HG02759 (cell line): ENCODE results near the gene CALR.
"Not testable (repeated sequence)": the region's sequence is repeated elsewhere in the genome, so short reads cannot be mapped to it uniquely, and the experiment has no call there.

Experiments
- ATAC-seq: cut with Tn5 transposase; IDR thresholded peaks from one replicate; pipeline ENCODE4 v1.9.1; 2021; ENCODE audit warnings: mild to moderate bottlenecking, moderate library complexity; ENCODE audit not compliant: unreplicated experiment

Gene CALR

DNA sequence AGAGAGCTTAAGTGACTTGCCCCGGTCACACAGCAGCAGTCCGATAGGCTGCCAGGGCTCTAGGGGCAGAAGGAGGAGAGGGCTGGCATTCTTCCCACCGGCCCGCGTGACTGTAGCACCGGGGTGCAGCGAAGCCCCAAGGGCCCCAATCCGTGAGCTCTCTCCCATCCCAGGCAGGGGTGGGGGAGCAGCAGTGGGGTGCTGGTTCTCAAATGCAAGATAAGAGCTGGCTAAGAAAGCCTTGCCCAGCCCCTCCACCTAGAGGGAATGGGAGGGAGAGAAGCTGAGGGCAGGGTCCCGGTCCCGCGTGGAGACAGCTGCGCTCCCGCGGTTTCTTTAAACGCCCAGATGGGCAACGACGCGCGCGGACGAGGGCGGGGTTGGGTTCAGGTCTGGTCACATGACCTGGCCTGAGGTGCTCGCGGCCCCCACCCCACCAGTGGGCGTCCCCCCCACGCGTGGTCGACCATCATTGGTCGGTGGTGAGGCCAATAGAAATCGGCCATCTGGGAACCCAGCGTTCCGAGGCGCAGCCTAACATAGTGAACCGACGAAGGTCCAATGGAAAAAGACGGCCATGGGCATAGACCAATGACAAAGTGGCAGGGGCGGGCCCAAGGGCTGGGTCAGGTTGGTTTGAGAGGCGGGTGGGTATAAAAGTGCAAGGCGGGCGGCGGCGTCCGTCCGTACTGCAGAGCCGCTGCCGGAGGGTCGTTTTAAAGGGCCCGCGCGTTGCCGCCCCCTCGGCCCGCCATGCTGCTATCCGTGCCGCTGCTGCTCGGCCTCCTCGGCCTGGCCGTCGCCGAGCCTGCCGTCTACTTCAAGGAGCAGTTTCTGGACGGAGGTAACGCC, at the start of gene CALR:
Gene CALR (plus strand): TSS at position 683 of the 852 bp plus-strand sequence. CDS start 71 bp downstream, at position 754.
- peak; percentile 84 for ATAC-seq

DNA sequence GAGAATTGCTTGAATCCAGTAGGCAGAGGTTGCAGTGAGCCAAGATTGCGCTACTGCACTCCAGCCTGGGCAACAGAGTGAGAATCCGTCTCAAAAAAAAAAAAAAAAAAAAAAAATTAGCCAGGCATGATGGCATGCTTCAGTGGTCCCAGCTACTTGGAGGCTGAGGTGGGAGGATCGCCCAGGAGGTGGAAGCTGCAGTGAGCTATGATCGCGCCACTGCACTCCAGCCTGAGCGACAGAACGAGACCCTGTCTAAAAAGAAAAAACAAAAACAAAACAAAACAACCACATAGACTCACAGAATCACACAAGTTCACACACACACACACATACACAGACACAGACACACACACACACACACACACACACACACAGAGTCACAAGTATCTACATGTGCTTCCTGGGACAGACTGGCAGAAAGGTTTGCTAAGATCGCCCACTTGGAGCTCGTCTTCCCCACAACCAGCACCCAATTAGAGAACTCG, 48.1 kb upstream of the CALR start:
- ATAC-seq, result not testable (repeated sequence)

DNA sequence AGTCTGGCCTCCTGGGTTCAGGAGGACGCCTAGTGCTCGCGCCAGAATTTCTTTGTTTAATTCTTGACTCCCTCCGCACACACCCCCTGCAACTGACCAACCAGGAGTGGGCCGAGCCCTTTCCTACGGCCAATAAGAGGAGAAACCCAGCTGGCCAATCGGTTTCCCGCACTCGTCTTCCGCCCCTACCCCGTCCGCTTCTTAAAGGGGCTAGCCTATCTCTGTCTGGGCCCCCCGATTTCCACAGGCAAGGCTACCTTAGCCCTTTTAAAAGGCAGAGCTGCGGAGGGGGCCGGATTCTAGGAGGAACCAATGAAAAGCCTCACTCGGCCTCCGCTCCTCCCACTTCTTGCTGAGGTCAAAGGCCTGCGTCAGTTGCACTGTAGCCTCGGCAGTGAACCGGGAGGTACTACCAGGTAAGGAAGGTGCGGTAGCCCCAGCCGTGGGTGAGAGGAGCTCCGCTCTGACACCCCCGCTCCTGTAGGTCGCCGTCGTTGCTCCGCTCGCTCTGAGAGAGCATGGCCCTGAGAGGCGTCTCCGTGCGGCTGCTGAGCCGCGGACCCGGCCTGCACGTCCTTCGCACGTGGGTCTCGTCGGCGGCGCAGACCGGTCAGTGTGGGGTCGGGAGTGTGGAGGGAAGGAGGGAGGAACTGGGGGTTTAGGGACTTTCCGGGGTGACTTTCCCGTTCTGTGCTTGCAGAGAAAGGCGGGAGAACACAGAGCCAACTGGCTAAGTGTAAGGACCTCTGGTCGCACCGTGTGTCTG, 47.4 kb upstream of the CALR start, which contains the start of gene GCDH:
Gene GCDH (plus strand): TSS at position 374 of the 766 bp plus-strand sequence. CDS start 145 bp downstream, at position 519.
- peak; percentile 95 for ATAC-seq

DNA sequence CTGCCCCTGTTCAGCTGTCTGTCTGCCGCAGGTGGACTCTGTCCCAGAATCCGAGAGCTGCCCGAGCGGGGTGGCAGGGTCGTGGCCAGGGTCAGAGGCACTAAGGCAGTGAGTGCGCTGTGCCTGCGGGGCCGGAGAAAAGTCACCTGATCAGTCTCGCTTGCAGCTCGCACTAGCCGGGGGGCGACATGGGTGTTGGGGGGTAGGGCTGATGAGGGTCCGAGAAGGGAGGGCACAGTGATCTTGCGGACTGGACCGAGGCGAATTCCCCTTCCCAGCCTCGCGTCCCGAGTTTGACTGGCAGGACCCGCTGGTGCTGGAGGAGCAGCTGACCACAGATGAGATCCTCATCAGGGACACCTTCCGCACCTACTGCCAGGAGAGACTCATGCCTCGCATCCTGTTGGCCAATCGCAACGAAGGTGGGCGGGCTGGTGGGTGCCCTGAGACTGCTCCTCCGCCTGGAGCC, 46.8 kb upstream of the CALR start:
- ATAC-seq, result no peak

DNA sequence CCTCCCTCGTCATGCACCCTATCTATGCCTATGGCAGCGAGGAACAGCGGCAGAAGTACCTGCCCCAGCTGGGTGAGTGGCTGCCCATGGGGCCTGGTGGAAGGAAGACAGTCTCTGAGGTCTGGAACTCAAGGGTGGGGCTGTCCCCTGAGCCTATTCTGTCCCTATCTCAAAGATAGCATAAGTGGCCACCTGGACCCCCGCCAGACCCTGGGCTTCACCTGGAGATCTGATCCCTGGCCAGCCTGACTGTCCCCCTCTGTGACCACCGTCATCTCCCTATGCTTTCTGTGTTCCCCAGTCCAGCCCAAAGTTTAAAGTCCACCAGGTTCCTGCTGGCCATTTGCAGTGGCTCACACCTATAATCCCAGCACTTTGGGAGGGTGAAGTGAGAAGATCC, 44.8 kb upstream of the CALR start:
- no peak for ATAC-seq

DNA sequence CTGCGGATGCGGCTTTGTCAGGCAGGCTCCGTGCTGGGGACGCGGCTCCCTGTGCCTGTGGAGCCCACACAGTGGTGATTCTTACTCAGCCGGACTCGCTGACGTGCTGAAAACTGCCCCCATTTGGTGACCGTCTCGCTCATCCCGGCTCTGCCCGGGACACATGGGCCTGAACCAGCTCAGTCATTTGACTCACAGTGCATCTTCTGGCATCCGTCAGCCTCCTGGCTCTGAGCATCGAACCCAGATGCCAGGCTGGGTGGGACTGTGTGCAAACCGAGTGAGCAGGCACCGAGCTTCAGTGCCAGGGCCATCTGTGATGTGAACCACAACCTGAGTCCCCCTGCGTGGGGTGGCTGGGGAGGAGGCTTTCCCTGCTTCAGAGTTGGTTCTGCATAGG, 41.9 kb upstream of the CALR start:
- no peak for ATAC-seq

DNA sequence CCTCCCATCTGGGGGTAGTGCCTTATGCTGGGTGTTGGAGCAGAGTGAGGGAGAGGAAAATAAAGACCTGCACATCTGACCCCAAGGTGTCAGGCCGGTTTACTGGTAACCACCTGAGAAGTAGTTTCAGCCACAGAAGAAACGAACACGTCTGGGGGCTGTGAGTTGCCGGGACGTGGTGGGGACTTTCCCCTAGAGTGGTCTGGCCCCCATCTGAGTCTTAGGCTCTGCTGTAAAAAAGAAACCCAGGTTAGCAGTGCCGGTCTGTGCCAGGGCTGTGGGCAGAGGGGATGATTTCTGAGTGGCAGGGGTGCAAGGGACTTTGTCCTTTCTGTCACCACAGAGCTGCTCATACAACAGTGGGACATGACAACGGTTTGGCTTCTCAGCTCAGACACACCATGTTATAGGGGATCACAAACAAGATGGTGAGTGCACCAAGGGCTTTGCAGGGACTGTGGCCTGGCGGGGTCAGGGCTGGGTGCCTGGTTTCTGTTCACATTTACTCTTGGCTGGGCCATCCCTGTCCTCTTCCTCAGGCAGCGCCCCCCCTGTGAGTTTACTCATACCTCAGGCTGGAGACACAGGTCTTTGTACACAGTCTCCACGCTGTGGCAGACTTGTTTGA, 38.4 kb upstream of the CALR start:
- ATAC-seq, result peak; percentile 75

DNA sequence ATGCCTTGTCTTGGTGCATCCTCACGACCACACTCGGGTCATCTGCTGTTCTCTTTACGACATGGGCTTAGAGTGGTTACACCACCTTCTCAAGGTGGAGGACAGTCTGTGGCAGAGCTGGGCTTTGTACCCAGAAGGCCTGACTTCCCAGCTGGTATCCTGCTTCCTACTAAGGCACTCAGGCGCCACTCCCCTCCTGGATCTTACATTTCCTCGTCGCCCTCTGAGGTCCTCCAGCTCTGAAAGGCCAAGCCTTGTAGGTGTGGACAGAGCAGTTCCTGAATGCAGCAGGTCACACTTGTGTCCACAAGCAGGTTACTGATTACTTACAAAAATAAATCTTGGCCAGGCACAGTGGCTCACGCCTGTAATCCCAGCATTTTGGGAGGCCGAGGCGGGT, 31.2 kb upstream of the CALR start:
- ATAC-seq, result no peak

DNA sequence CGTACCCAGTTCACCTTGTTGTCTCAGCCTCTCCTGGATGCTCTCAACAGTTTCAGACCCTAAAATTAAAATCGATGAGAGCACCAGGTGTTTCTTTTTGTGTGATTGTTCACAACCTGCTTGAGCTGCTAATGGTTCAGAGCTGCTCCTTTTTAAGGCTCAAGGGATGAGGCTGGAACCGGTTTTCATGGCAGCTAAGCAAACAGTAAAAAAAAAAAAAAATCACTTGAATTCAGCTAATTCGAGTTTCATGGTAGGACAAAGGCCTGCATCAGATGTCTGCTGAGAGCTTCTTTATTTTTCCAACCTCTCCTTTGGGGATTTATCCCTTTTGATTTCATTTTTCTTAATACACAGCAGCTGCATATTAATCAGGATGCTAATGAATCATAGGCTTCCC, 25.8 kb upstream of the CALR start:
- ATAC-seq, result no peak

DNA sequence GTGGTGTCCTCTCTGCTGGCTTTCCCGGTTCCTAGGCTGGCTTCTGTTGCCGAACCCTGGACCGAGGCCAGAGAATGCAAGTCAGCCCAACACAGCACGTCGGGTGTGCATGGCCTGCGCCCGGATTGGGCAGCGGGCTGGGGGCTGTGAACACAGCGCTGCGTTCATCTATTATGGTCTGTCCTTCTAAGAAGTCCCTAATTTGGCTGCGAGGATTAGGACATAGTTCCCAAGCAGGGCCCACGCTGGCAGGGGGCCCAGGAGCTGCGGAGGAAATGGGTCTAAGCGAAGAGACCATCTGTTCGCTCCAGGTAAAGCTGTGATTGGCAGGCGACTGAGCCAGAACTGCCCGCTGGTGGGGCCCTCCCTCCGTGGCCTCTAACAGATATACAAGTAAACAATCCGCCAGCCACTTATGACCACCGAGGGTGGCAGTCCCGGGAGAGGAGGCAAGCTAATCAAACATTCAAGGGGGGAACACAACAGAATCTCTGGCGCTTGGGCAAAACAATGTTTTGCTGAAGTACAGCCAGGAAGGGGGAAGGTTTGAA, 25.3 kb upstream of the CALR start:
- ATAC-seq, result no peak

DNA sequence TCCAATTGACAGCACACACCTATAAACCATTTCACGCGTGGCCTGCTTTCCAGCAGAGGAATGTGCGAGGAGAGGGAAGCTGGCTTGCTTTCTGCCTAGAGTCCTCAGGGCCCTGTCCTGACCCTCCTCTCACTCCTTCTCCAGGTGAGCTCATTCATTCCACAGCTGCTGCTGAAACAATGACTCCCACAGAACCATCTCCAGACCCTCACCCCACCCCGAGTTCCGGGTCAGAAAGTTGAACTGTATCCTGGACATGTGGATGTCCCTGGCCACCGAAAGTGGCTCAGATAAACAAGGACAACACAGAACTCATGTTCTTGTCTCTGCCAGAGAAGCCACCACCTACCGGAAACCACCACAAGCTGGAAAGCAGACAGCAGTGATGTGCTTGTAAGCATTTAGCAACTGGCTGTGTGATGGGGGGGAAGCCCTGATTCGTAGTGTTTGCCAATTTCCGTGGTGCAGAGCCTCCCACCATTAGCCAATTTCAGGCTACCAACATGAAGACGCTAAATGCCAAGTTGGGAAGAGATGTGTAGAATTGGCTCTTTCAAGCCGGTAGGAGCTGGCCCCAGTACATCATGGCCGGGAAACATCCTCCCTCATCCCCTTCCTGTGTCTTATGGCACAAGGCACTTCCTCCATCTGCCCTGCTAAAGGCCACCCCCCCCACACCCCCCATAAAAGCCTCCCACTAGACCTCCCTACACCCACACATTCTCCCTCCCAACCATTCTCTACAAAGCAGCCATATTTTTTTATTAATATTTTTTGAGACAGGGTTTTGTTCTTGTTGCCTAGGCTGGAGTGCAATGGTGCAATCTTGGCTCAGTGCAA, 24.3 kb upstream of the CALR start:
- no peak for ATAC-seq

DNA sequence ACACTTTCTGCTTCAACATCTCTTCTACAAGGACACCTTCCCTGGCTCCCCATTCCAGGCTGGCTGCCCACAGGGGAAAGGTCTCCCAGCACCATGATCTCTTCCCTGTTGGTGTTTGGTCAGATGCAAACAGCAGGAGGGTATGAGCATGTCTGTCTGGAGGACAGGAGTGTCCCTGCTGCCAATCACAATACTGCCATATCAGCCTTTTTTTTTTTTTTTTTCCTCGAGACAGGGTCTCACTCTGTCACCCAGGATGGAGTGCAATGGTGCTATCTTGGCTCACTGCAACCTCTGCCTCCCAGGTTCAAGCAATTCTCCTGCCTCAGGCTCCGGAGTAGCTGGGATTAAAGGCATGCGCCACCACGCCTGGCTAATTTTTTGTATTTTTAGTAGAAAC, 22.5 kb upstream of the CALR start:
- ATAC-seq, result not testable (repeated sequence)

DNA sequence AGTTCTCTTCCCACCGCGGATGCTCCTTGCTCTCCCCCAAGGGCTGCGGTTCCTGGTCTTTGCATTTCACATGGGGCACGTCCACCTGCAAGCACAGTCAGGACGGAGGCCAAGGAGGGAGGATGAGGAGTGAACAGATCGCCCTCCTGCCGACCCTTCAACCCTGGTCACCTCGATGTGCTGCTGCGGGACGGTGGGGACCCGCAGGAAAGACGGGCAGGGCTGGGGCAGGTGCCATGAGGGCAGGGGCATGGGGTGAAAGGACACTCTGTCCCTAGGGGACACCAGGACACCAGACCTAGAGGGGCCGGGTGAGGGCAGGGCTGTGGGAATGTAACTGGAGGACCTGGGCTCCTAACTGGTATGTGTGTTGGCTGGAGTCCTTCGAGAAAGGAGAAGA, 20.2 kb upstream of the CALR start:
- ATAC-seq, result no peak

DNA sequence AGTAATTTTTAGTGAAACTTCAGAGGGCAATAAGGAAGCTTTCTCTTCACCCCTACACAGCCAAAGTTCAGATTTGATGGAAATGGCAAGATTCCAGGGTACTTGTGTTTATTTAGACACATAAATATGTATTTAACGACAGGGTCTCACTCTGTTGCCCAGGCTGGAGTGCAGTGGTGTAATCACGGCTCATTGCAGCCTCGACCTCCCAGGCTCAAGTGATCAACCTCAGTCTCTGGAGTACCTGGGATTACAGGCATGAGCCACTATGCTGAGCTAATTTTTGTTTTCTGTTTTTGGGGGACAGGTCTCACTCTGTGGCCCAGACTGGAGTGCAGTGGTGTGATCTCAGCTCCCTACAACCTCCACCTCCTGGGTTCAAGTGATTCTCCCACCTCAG, 17.4 kb upstream of the CALR start:
- no peak for ATAC-seq

DNA sequence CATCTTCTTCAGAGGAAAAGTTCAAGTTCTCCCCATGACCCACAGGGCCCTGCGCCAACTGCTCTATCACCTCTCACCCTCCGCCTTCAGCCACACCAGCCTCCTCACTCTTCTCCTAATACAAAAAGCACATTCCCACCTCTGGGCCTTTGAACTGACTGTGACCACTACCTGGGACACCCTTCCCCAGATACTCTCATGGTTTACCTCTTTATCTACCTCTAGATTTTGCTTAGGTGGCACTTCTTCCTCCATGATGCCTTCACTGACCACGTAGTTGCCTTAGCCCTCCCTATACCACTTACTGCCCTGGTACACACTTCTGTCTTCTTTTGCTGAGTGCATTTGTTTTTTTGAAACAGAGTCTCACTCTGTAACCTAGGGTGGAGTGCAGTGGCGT, 15.4 kb upstream of the CALR start:
- ATAC-seq, result no peak

DNA sequence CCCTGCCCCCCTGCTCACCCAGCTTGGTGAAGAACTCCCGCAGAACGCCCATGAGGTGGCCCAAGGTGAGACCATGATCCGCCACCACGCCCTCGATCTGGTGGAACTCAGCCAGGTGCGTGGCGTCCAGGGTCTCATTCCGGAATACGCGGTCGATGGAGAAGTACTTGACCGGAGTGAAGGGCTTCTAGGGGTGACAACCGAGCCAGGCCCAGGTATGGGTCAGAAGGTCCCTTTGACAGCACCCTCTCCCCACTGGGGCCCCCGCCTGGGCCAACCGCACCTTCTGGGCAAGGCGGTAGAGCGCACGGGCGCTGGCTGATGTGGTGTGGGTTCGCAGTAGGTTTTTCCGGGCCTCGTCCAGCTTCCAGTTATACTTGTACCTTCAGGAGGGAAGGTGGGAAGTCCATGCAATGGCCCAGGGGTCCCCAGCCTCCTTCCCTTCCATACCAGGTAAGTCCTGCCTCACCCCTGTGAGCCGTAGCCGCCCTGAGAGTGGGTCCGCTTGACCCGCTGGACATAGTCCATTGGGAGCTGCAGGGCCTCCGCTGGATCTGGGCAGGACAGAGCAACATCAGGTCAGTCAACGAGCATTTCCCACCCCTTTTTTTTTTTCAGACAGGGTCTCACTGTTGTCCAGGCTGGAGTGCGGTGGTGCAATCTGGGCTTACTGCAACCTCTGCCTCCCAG, 13.6 kb upstream of the CALR start:
- no peak for ATAC-seq

DNA sequence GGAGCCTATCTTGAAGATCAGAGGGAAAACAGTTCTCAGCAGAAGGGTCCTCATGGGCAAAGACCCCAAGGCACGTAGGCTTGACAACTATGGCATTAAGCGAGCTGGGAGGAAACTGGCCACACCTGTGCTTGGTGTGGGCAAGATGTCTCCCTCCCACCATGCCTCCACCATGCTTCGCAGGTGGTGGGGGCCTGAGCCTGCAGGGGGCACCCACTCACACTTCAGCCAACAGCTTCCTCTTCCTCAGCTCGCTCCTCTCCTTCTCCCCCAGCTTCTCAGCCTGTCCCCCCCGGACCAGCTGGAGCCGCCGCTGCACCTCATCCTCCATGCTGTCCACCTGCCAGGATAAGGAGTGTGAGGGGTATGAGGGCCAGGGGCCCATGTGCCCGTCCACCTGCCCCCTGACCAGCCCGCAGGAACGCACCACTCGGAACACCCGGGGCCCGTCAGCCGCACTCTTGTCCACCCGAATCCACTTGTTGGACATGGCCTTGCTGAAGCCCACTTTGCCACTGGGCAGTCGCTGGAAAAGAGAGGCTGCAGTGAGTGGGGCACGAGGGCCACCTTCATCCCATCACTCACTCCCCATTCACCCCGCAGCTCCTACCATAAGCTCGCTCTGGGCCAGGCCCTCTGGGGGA, 8.3 kb upstream of the CALR start:
- ATAC-seq, result no peak

DNA sequence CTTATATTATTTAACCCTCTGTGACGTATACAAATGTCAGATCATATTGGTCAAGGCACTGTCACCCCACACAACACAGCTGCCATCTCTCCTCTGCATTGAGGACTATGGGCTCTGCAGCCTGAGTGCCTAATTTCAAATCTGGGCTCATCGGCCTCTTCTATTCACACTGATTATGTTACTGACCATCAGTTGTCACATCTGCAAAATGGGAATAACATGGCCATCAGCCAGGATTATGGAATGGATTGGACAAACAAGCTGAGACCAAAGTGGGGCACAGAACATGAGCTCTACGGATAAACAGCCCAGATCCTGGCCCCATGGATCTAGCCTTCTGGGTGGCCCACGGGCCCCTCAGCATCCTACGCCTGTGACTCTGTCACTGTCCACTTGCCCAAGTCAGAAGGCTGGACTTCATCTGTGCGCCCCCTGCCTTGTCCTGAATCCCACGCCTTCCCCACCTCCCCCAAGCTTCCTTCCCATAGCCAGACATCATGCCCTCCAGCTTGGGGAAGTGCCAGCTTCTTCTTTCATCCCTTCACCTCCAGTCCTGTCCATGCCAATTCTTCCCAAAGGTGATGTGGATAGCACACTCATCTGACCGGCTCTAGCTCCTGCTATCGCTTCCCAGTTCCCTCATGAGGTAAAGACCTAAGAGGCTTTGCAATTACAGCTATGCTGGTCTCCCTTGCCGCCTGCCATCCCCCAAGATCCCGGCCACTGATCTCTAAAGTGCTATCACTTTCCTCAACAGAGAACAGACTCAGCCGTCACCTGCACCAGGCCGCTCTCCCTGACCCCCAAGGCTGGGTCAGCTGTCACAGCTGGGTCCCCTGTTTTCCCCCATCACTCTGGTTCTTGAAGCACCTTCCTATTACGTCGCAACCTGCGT, 5.8 kb upstream of the CALR start:
- ATAC-seq, result peak; percentile 7
